Caco-2 (cell line): ENCODE results near the gene ZNF674. TPM values are rescaled to one million over a fixed set of nuclear protein-coding genes. Genes with fewer than 3 reads are reported as not detected.

Experiments used
- BruUV-seq: library from RNA; stranded (reverse); fragments of 400-500 nt; replicated peaks from 2 replicates; lab custom pipeline; 2021; lab: Mats Ljungman, UMichigan
- CTCF ChIA-PET: fragments of 300-600 bp; sonication (Branson Sonifier 250); formaldehyde crosslinking; loops from one replicate; lab custom pipeline; 2022; ENCODE audit warnings: antibody characterized with exemption; lab: Charles Lee
- POLR2A ChIA-PET: fragments of 300-600 bp; sonication (Branson Sonifier 250); formaldehyde crosslinking; loops from one replicate; lab custom pipeline; 2022; ENCODE audit warnings: antibody characterized with exemption; lab: Charles Lee
- DNase-seq, 2 experiments: peaks; one replicate each; pipeline versions ENCODE4 v3.0.0 to v3.0.0-alpha.2; 2020 to 2022
- H3K27me3 ChIP-seq: replicated peaks from 2 replicates; pipeline ENCODE4 v1.6.0; 2011; ENCODE audit warnings: low read length; ENCODE audit not compliant: control insufficient read depth, insufficient read depth
- H3K36me3 ChIP-seq: 2 replicates; pipeline ENCODE4 v1.5.1; 2011; ENCODE audit warnings: low read length; ENCODE audit not compliant: control insufficient read depth, insufficient read depth
- H3K4me1 ChIP-seq: fragments of 250-450 bp; sonication (Bioruptor Pico); 2 replicates; pipeline ENCODE4 v1.5.1; 2020; ENCODE audit warnings: mild to moderate bottlenecking
- H3K4me3 ChIP-seq: 2 replicates; pipeline ENCODE4 v1.5.1; 2011; ENCODE audit warnings: low read depth, mild to moderate bottlenecking, control low read depth, low read length
- H3K9me3 ChIP-seq: fragments of 250-450 bp; sonication (Bioruptor Pico); 2 replicates; pipeline ENCODE4 v1.5.1; 2020; ENCODE audit warnings: mild to moderate bottlenecking, moderate library complexity
- H3K27ac Mint-ChIP-seq: one replicate; pipeline ENCODE4 v1.8.0; 2022; ENCODE audit warnings: mixed read lengths; ENCODE audit not compliant: unreplicated experiment
- H3K27me3 Mint-ChIP-seq: one replicate; pipeline ENCODE4 v1.8.0; 2022; ENCODE audit warnings: mixed read lengths; ENCODE audit not compliant: insufficient read depth, unreplicated experiment
- H3K36me3 Mint-ChIP-seq: one replicate; pipeline ENCODE4 v1.8.0; 2022; ENCODE audit warnings: mild to moderate bottlenecking, mixed read lengths; ENCODE audit not compliant: insufficient read depth, unreplicated experiment
- H3K4me1 Mint-ChIP-seq: one replicate; pipeline ENCODE4 v1.8.0; 2022; ENCODE audit warnings: low read depth, mixed read lengths; ENCODE audit not compliant: unreplicated experiment
- H3K4me3 Mint-ChIP-seq: one replicate; pipeline ENCODE4 v1.8.0; 2022; ENCODE audit warnings: mild to moderate bottlenecking, moderate library complexity, mixed read lengths; ENCODE audit not compliant: unreplicated experiment
- H3K9me3 Mint-ChIP-seq: one replicate; pipeline ENCODE4 v1.8.0; 2022; ENCODE audit warnings: mixed read lengths; ENCODE audit not compliant: unreplicated experiment
- intact Hi-C: fragments of 100-400 bp; cut with micrococcal nuclease; formaldehyde crosslinking; loops from one replicate; pipeline ENCODE4 v1.10.0; 2022; ENCODE audit not compliant: unreplicated experiment
- total RNA-seq: library from RNA; stranded (reverse); gene quantifications from 2 replicates; pipeline ENCODE4 v1.2.3, GENCODE V29; 2022
- TF ChIP-seq, protein P1 (sequence below), 2 experiments: fragments of 200-600 bp in 1 of 2; IDR thresholded peaks; 1 replicate in 1 of 2; 2 replicates in 1 of 2; pipeline versions ENCODE4 v1.5.1 to v1.8.0; 2011 to 2022; ENCODE audit warnings: antibody characterized with exemption in 1 of 2, control low read depth in 1 of 2, inconsistent platforms in 1 of 2, low read depth in 1 of 2, low read length in 1 of 2, mild to moderate bottlenecking in 1 of 2, moderate library complexity in 1 of 2; ENCODE audit not compliant: insufficient read depth in 1 of 2, severe bottlenecking in 1 of 2, unreplicated experiment in 1 of 2

ZNF674 gene
- total RNA-seq, 1 experiment from 2014 or later = 4.6 TPM

DNA sequence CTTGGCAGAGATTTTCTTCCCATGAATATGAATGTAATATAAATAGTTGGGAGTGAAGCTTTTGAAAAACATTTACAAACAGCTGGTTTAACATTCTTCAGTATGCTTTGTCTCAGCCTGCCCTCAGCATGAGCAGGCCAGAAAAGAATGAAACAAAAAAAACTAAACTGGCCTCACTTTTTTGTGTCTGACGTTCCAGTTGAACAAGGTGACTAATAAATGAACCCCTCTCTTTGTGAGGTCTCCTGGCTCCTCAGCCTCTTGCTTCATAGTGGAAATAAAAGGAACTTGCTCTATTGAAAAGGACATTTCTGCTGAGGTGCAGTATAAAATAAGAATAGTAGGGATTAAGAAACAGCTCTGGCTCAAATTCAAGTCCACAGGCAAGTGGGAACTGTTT, 37.7 kb upstream of the ZNF674 start:
- ChIA-PET POLR2A (no interaction called here), CTCF (no interaction called here)
- no TSS peak for BruUV-seq
- H3K27ac Mint-ChIP-seq = no peak overlapping the region
- DNase-seq = no peak
- no peaks in the 10 kb centered on the region for H3K27me3 Mint-ChIP-seq
- Histone ChIP-seq H3K36me3 (no peaks in the 10 kb centered on the region), H3K9me3 (no peaks in the 10 kb centered on the region), H3K27me3 (no peaks in the 10 kb centered on the region), H3K4me1 (no peaks in the 10 kb centered on the region), H3K4me3 (no peak overlapping the region)
- TF ChIP-seq, protein P1, sequence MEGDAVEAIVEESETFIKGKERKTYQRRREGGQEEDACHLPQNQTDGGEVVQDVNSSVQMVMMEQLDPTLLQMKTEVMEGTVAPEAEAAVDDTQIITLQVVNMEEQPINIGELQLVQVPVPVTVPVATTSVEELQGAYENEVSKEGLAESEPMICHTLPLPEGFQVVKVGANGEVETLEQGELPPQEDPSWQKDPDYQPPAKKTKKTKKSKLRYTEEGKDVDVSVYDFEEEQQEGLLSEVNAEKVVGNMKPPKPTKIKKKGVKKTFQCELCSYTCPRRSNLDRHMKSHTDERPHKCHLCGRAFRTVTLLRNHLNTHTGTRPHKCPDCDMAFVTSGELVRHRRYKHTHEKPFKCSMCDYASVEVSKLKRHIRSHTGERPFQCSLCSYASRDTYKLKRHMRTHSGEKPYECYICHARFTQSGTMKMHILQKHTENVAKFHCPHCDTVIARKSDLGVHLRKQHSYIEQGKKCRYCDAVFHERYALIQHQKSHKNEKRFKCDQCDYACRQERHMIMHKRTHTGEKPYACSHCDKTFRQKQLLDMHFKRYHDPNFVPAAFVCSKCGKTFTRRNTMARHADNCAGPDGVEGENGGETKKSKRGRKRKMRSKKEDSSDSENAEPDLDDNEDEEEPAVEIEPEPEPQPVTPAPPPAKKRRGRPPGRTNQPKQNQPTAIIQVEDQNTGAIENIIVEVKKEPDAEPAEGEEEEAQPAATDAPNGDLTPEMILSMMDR (IDR thresholded peaks at IDR 0.05; ENCODE audit: insufficient read depth in 1 of 2, low read depth in 1 of 2, low read length in 1 of 2, severe bottlenecking in 1 of 2, unreplicated experiment in 1 of 2) = no peak
- no peak overlapping the region for H3K4me3 Mint-ChIP-seq
- H3K36me3 Mint-ChIP-seq = no peaks in the 10 kb centered on the region
- intact Hi-C loops = no loop called here
- H3K9me3 Mint-ChIP-seq = no peaks in the 10 kb centered on the region
- no peaks in the 10 kb centered on the region for H3K4me1 Mint-ChIP-seq

DNA sequence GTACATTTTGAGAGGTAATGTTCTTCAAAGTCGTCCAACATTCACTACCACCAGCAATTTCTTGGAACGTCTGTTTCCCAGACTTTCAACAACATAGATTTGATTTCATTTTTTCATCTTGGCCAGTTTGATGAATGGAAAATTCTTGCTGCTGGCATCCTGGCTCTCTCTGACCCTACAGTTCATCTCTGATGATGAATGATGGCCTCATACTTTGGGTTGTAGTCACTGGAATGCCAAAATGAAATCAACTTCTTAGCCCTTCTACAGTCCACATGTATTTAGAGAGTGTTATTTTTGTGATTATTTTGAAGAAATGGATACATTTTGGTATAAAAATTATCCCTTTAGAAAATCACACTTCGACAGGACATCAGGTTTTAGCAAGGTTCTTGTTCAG, 37.1 kb upstream of the ZNF674 start:
- ChIA-PET CTCF (no interaction called here), POLR2A (no interaction called here)
- Mint-ChIP-seq H3K36me3 (no peaks in the 10 kb centered on the region), H3K27me3 (no peaks in the 10 kb centered on the region), H3K4me1 (no peaks in the 10 kb centered on the region), H3K27ac (no peak overlapping the region), H3K4me3 (no peak overlapping the region), H3K9me3 (no peaks in the 10 kb centered on the region)
- intact Hi-C loops = no loop called here
- no TSS peak for BruUV-seq
- TF ChIP-seq, protein P1 (IDR thresholded peaks at IDR 0.05; ENCODE audit: insufficient read depth in 1 of 2, low read depth in 1 of 2, low read length in 1 of 2, severe bottlenecking in 1 of 2, unreplicated experiment in 1 of 2) = no peak
- H3K36me3 ChIP-seq = no peaks in the 10 kb centered on the region
- no peak for DNase-seq
- no peaks in the 10 kb centered on the region for H3K9me3 ChIP-seq
- H3K4me3 ChIP-seq = no peak overlapping the region
- no peaks in the 10 kb centered on the region for H3K4me1 ChIP-seq
- H3K27me3 ChIP-seq = no peaks in the 10 kb centered on the region

DNA sequence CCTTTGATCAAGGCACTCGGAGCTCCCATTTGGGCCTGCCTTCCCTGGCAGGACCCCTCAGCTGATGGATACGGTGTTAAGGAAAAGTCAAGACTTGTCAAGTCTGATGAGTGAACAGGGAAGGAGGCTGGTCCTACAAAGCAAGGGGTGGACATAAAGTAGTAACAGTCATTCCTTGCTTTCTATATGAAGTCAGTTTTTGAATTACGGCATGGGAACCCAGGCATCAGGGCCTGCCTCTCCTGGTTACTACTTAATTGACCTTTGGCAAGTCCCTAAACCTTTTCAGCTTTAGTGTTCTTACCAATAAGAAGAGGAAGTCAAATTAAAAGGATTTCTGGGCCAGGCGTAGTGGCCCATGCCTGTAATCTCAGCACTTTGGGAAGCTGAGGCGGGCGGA, 35.4 kb upstream of the ZNF674 start:
- H3K9me3 ChIP-seq = no peaks in the 10 kb centered on the region
- H3K36me3 ChIP-seq = no peaks in the 10 kb centered on the region
- H3K4me1 Mint-ChIP-seq = peaks cover 7% of the 10 kb centered on the region
- CTCF ChIA-PET = no interaction called here
- TF ChIP-seq, protein P1 (IDR thresholded peaks at IDR 0.05; ENCODE audit: insufficient read depth in 1 of 2, low read depth in 1 of 2, low read length in 1 of 2, severe bottlenecking in 1 of 2, unreplicated experiment in 1 of 2) = no peak
- no peaks in the 10 kb centered on the region for H3K9me3 Mint-ChIP-seq
- DNase-seq = no peak
- no peak overlapping the region for H3K27ac Mint-ChIP-seq
- no TSS peak for BruUV-seq
- POLR2A ChIA-PET = no interaction called here
- no peak overlapping the region for H3K4me3 Mint-ChIP-seq
- peaks cover 5% of the 10 kb centered on the region for H3K36me3 Mint-ChIP-seq
- no peaks in the 10 kb centered on the region for H3K4me1 ChIP-seq
- no peaks in the 10 kb centered on the region for H3K27me3 Mint-ChIP-seq
- H3K4me3 ChIP-seq = no peak overlapping the region
- intact Hi-C loops = no loop called here
- no peaks in the 10 kb centered on the region for H3K27me3 ChIP-seq
